NOMO-1 treated with dmso at 0.1 percent for 144 hours (cell line): ENCODE data around the gene TMEM185B.
"Not testable (repeated sequence)": the region's sequence is repeated elsewhere in the genome, so short reads cannot be mapped to it uniquely, and the experiment has no call there.

Experiments
- DNase-seq: peaks from one replicate; lab custom pipeline; 2025; ENCODE audit not compliant: unreplicated experiment; lab: John Stamatoyannopoulos, UW

Gene TMEM185B

GRCh38 chr2:120235158-120235557 is 12.0 kb upstream of the TMEM185B start:
- DNase-seq, result not testable (repeated sequence)

- no peak for DNase-seq
Observed at GRCh38 chr2:120233292-120233691, 10.1 kb upstream of the TMEM185B start.

- DNase-seq, result peak; percentile 21
Observed at GRCh38 chr2:120231974-120232635, 8.9 kb upstream of the TMEM185B start.

- no peak for DNase-seq
Observed at GRCh38 chr2:120231564-120231973, 8.4 kb upstream of the TMEM185B start.

GRCh38 chr2:120230515-120231471 is 7.6 kb upstream of the TMEM185B start:
- DNase-seq, result no peak

GRCh38 chr2:120229341-120229740 is 6.1 kb upstream of the TMEM185B start:
- DNase-seq, result no peak

- DNase-seq, result no peak
Observed at GRCh38 chr2:120228503-120228902, 5.3 kb upstream of the TMEM185B start.

- no peak for DNase-seq
Observed at GRCh38 chr2:120227111-120227991, 4.2 kb upstream of the TMEM185B start.

- DNase-seq, result no peak
Observed at GRCh38 chr2:120226316-120226715, 3.1 kb upstream of the TMEM185B start.

GRCh38 chr2:120225549-120226065 is 2.4 kb upstream of the TMEM185B start:
- DNase-seq, result no peak

- no peak for DNase-seq
Observed at GRCh38 chr2:120224735-120225548, 1.7 kb upstream of the TMEM185B start.

- no peak for DNase-seq
Observed at GRCh38 chr2:120224256-120224655, 1.1 kb upstream of the TMEM185B start.

- no peak for DNase-seq
Observed at GRCh38 chr2:120222186-120223033, 790 bp downstream of the TMEM185B start.

GRCh38 chr2:120221616-120222015 is 1.6 kb downstream of the TMEM185B start:
- no peak for DNase-seq

GRCh38 chr2:120220756-120221155 is 2.4 kb downstream of the TMEM185B start:
- no peak for DNase-seq

GRCh38 chr2:120219766-120220165 is 3.4 kb downstream of the TMEM185B start:
- DNase-seq, result no peak

GRCh38 chr2:120219291-120219690 is 3.9 kb downstream of the TMEM185B start:
- DNase-seq, result no peak

GRCh38 chr2:120218181-120218580 is 5.0 kb downstream of the TMEM185B start:
- no peak for DNase-seq

- DNase-seq, result no peak
Observed at GRCh38 chr2:120210270-120210693, 12.9 kb downstream of the TMEM185B start.
